B cell (primary cell): ENCODE data around the gene CCR6.

Experiments
- EZH2 ChIP-seq: IDR thresholded peaks from 2 replicates; pipeline ENCODE4 v1.6.1; 2012; ENCODE audit warnings: borderline replicate concordance, low read depth, mild to moderate bottlenecking, moderate library complexity, low read length; ENCODE audit not compliant: insufficient read depth, poor library complexity, severe bottlenecking
- TF ChIP-seq, protein P1 (sequence below): fragments of 200-600 bp; IDR thresholded peaks from one replicate; pipeline ENCODE4 v1.8.0; 2022; ENCODE audit warnings: antibody characterized with exemption, mild to moderate bottlenecking

- TF ChIP-seq, protein P1, sequence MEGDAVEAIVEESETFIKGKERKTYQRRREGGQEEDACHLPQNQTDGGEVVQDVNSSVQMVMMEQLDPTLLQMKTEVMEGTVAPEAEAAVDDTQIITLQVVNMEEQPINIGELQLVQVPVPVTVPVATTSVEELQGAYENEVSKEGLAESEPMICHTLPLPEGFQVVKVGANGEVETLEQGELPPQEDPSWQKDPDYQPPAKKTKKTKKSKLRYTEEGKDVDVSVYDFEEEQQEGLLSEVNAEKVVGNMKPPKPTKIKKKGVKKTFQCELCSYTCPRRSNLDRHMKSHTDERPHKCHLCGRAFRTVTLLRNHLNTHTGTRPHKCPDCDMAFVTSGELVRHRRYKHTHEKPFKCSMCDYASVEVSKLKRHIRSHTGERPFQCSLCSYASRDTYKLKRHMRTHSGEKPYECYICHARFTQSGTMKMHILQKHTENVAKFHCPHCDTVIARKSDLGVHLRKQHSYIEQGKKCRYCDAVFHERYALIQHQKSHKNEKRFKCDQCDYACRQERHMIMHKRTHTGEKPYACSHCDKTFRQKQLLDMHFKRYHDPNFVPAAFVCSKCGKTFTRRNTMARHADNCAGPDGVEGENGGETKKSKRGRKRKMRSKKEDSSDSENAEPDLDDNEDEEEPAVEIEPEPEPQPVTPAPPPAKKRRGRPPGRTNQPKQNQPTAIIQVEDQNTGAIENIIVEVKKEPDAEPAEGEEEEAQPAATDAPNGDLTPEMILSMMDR = no peak
- TF ChIP-seq EZH2 = no peak
Observed at GRCh38 chr6:167129159-167129558, 6.3 kb downstream of the CCR6 start.
